DMS 273 (cell line): ENCODE results near the gene DNASE1L2.

Experiments
- DNase-seq: peaks from one replicate; lab custom pipeline; 2025; ENCODE audit not compliant: unreplicated experiment; lab: John Stamatoyannopoulos, UW

DNASE1L2 gene

DNA sequence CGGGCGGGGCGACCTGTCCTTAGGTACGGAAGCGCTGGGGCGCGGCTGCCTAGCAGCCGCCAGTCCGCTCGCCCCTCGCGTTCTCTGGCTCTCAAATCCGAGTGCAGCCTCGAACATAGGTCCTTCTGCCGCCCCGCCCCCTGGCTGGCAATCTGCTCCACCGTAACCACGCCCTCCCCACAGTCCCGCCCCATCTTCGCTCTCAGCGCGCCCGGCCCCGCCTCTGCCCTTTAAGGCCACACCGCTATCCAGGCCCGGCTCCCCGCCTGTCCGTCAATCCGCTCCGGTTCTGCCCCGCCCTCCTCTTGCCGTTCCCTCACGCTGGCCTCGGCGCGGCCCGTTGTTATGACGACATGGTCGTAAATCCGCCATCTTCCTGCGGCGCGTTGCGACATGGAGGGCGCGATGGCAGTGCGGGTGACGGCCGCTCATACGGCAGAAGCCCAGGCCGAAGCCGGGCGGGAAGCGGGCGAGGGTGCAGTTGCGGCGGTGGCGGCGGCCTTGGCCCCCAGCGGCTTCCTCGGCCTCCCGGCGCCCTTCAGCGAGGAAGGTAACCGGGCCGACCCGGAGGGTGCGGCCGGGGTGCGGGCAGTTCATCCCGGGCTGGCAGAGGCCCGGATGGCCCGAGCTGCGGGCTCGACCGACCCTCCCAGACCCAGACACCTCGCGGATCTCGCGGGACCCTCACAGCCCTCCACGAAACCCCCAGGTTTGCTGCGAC is 12.9 kb upstream of the DNASE1L2 start, which contains the start of gene E4F1:
TSS of gene E4F1 (plus strand) at position 371 of the 721 bp plus-strand sequence. CDS start at position 394, 23 bp downstream.
- peak; percentile 100 for DNase-seq

DNA sequence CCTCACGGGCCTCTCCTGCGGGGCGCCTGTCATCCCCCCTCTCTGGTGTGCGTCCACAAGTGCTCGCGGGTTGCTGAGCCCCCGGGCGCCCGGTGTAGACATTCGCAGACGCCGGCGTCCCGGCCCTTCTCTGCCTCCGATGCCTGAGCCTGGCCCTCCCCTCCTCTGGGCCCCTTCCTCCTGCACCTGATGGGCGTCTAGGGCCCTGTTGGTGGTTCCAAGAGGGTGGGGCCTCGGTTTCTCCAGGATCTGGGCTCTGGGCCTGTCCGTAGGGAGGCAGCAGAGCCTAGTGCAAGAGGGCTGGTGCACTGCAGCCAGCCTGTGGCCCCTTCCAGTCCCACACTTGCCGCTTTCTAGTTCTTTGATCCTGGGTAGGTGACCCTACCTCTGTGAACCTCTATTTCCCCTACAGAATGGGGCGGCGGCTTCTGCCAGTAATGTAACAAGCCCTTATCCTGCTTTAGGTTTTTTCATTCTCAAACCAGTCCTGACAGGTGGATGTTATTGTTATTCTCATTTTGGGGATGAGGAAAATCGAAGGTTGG is 12.2 kb upstream of the DNASE1L2 start:
- peak; percentile 76 for DNase-seq

DNA sequence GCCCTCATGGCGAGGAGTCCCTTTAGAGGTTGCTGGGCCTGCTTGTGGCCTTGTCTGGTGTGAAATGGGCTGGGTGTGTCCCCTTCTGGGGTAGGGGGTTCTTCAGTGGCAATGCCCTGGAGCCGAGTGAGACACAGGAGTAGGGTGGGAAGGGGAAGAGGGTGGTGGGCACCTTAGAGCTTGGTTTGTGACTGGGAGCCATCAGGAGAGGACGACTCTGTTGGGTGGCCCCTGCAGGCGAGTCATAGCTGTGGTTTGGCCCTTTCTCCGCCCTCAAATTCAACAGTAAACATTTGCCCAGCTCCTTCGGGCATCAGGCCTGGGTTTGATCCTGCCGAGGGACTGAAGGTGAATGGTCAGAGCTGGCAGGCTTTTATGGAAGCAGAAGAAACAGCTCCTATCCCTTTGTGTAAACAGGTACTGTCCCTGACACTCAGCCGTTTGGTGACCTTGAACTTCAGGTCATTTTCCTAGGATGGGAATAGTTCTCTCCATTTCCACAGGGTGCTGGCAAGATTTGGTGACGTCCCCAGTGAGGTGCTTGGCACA is 9.9 kb upstream of the DNASE1L2 start:
- no peak for DNase-seq

DNA sequence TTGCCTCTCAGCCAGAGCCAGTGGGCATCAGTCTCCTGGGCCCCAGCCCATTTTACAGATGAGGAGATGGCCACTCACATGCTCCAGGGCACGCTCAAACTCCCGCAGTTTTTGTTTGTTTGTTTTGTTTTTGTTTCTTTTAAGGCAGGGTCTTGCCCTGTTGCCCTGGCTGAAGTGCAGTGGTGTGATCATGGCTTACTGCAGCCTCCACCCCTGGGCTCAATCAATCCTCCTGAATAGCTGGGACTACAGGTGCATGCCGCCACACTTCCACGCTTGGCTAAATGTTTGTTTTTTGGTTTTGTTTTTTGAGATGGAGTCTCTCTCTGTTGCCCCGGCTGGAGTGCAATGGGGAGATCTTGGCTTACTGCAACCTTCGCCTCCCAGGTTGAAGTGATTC is 9.3 kb upstream of the DNASE1L2 start:
- DNase-seq, result no peak

DNA sequence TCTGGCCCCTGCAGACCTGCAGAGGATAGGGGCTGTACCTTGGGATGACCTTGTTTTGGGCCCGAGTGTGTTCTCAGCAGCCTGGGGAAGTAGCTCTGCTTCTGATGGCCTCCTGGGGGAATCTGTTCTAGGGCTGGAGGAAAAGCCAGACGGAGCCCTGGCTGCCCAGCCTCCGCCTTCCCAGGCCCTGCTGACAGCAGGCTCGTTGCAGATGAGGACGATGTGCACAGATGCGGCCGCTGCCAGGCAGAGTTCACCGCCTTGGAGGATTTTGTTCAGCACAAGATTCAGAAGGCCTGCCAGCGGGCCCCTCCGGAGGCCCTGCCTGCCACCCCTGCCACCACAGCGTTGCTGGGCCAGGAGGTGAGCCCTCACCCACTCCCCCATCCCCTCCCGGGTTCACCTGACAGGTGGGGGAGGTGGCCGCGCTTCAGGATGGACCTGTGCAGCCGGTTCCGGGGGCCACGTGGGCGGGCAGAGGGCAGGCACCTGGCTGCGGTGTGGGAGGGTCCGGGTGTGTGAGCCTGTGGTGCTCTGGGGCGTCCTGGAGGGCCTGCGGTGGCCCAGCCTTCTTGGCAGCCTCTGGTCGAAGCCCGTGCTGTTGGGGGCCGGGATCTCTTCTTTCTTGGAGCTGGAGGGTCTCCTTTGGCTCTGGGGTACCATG is 8.0 kb upstream of the DNASE1L2 start:
- no peak for DNase-seq

DNA sequence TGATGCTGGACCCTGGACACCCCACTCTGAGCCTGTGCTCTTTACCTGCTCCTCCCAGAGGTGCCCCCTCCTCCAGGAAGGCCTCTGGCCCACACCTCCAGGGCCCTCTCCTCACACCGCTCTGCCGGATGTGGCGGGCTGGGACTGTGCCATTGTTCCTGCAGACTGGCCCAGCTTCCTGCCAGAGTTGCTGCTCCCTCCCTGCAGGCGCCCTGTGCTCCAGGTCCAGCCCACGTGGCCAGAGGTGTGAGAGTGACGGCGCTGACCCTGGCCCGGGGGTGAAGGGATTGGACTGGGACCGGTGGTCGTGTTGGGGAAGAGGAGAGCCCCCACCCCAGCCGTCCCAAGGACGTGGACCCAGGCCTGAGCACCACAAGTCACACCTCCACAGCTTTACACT is 7.2 kb upstream of the DNASE1L2 start:
- no peak for DNase-seq

DNA sequence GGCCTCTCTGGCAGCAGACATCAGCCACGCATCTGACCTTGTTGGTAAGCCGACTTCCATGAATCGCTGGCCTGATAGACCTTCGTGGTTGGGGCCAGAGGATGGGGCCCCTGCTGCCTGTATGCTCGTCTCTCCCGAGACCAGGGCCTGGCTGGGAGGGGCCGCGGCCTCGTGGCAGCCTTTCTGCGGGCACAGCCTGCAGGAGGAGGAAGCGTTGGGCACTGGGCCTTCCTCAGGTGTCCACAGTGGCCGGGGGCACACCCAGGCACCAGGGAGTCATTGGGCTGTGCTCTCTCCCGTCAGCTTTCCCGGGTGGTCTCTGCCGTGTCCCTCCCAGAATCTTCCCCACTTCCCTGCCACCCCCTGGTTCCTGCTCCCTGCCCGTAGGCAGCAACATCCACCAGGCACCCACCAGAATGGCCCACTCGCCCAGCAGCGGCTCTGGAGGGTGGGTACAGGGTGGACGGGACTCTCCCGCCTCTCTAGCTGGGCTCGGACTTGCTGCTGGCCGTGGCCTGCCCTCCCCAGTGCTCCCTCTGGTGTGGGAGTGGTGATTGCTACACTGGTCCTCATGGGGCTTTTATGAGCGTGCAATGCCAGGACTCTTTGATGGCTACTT is 6.5 kb upstream of the DNASE1L2 start:
- DNase-seq, result no peak

DNA sequence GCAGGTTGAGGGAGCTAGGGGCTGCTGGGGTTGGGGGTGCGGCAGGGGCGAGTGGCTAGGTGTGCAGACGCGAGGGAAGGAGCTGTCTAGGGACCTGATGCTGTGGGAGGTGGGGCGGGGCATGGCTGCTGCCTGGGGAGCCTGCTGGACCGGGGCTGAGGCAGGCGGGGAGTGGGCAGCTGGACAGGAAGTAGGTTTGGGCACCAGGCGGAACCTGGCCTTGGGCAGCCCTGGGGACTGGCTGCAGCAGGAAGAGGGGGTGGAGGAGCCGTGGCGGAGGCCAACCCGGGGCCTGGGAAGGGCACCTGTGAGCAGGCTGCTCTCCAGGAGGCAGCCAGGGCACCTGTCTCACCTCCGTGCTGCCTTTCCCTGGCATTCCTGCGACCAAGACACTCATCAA is 5.9 kb upstream of the DNASE1L2 start:
- no peak for DNase-seq

DNA sequence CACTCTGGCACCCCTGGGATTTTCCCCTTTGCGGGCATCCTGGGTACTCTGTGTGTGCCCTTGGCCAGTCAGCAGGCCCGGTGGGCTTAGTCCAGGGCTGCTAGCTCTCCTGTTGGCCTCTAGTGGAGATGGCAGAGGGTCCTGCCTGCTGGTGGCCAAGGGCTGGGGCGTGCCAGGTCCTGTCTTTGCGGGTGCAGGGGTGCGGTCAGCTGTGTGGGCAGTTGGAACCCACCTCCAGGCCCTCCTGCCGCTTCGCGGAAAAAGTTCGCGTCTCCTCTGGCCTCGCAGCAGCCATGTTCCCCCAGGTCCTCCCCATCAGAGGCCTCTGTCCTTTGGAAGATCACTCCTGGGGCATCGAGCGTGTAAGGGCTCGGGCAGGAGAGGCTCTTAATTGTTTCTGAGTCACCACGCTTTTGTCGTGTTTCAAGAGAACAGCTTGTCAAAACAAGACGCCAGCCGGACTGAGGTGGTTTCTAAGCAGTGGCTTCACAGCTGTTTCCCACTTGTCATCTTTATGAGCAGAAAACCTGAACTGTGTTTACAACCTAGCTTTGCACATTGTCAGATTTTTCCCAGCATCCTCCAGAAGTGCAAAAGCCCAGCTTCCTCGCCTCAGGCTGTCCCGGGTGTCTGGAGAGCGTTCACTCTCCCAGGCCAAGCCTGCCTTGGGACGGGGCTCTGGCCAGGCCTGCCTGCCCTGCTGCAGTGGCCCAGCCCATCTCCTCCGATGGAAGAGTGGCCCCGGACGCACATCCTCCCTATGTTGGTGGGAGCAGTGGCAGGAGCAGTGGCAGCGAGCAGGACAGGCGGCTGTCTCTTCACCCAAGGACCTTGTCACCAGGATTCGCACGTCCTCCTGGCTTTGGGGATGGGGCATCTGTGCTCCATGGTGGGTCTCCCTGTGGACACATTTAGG is 5.0 kb upstream of the DNASE1L2 start:
- DNase-seq, result peak; percentile 47

DNA sequence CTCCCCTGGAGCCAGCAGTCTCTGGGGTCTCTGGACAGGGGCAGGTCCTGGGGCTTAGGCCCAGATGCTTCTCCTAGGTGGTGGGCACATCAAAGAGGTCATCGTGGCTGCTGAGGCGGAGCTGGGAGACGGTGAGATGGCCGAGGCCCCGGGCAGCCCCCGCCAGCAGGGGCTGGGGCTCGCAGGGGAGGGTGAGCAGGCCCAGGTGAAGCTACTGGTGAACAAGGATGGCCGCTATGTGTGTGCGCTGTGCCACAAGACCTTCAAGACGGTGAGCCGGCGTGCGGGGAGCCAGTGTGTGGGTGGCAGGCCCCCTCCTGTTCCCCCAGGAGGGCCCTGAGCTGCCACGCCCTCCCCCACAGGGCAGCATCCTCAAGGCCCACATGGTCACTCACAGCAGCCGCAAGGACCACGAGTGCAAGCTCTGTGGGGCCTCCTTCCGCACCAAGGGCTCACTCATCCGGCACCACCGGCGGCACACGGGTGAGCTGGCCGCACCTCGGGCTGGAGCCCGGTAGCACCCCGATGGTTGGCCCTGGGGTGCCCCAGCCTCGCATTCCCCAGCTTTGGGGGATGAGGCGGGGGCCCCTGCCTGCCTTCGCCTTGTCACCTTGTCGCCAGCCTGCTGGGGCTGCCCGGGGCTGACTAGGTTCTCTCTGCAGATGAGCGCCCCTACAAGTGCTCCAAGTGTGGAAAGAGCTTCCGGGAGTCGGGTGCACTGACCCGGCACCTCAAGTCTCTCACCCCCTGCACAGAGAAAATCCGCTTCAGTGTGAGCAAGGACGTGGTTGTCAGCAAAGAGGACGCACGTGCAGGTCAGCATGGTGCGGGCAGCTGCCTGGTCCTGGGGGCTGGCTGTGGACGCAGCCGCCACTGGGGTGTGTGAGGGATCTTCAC is 3.9 kb upstream of the DNASE1L2 start:
- no peak for DNase-seq

DNA sequence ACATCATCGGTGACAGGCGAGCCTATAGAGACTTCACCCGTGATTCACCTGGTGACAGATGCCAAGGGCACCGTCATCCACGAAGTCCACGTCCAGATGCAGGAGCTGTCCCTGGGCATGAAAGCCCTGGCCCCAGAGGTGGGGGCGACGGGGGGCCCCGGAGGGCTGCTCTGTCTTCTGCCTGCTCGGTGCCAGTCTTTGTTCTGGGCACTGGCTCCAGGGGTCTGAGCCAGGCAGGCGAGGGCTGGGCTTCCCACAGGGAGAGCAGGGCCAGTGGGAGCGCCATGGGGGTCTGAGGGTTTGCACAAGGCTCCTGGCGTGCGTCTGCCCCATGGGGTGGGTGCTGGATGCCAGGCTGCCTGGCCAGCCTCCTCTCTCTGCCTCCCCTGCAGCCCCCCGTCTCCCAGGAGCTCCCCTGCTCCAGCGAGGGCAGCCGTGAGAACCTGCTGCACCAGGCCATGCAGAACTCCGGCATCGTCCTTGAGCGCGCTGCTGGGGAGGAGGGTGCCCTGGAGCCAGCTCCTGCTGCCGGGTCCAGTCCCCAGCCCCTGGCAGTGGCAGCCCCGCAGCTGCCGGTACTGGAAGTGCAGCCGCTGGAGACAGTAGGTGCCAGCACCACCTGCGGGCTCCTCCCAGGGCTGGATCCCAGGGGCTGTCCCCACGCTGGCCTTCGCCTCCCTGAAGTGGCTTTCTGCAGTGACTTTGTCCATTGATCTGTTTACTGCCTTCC is 3.0 kb upstream of the DNASE1L2 start:
- DNase-seq, result no peak

DNA sequence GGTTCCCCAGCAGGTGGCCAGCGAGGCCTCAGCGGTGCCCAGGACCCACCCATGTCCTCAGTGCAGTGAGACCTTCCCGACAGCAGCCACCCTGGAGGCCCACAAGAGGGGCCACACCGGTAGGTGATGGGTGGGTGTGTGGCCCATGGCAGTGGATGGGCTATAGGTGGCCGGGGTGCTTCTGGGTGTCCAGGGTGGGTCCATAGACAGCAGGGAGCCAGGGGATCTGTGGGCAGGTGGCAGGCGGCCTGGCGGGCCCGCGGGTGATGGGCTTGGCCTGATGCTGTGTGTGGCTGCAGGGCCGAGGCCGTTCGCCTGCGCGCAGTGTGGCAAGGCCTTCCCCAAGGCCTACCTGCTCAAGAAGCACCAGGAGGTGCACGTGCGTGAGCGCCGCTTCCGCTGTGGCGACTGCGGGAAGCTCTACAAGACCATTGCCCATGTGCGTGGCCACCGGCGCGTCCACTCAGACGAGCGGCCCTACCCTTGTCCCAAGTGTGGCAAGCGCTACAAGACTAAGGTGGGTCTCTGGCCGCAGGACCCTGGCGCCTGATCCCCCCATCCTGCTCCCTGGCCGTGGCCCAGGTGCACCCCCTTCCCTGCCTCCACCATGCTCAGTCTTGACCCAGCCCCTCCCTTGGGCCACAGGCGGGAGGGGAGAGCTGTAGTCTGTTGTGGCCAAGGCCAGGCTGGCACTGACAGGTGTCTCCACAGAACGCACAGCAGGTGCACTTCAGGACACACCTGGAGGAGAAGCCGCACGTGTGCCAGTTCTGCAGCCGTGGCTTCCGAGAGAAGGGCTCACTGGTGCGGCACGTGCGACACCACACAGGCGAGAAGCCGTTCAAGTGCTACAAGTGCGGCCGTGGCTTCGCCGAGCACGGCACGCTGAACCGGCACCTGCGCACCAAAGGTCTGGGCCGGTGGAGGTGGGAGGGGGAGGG is 2.1 kb upstream of the DNASE1L2 start:
- DNase-seq, result no peak

DNA sequence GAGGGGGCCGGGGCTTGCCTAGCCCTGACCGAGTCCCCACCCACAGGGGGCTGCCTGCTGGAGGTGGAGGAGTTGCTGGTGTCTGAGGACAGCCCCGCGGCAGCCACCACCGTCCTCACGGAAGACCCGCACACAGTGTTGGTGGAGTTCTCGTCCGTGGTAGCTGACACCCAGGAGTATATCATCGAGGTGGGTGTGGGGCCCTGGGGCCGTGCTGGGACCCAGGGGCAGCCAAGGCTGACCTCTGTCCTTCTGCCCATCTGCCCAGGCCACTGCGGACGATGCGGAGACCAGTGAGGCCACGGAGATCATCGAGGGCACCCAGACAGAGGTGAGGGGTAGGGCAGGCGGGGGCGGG is 1.5 kb upstream of the DNASE1L2 start:
- no peak for DNase-seq

DNA sequence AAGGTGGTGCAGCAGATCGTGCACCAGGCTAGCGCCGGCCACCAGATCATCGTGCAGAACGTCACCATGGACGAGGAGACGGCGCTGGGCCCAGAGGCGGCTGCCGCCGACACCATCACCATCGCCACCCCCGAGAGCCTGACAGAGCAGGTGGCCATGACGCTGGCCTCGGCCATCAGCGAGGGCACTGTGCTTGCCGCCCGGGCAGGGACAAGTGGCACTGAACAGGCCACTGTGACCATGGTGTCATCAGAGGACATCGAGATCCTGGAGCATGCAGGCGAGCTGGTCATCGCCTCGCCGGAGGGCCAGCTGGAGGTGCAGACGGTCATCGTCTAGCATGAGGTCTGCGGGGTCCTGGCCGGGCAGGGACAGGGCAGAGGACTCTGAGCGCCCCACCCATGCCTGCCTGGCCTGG is 1.0 kb upstream of the DNASE1L2 start:
- DNase-seq, result no peak

DNA sequence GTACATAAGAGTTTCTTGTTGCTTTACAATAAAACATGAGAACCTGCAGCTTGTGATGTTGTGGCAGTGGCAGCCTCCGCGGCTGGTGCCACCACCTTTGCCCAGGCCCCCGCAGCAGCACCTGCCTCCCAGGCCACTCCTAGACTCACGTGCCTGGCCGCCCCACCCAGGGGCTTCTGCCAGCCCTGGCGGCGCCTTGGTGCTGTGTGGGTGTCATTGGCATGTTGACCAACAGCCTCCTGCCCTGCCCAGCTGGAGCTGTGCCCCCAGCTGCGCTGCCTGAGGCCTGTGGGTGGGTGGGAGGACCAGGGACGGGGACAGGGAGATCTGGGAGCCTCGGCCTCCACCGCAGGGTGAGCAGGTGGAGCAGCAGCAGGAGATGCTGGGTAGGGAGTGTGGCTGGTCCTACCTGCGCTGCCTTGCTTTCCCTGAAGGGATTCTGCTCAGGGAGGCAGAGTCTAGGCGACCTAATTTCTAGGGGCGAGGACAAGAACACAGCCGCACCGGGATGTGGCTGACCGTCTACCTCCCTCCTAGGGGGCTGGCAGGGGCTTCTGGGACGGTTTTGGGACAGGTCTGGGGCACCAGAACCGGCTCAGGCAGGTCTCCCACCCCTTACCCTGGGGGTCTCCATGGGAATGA is 428 bp upstream of the DNASE1L2 start:
- DNase-seq, result peak; percentile 53

DNA sequence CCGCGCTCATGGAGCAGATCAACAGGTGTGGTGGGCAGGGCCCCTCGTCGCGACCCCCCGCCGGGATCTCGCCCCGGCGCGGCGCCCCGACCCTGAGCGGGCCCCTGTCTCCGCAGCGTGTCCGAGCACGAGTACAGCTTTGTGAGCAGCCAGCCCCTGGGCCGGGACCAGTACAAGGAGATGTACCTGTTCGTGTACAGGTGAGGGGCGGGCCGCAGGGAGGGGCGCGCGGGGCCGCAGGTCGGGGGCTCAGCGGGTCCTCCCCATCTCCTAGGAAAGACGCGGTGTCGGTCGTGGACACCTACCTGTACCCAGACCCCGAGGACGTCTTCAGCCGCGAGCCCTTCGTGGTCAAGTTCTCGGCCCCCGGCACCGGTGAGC is 848 bp downstream of the DNASE1L2 start:
- no peak for DNase-seq

DNA sequence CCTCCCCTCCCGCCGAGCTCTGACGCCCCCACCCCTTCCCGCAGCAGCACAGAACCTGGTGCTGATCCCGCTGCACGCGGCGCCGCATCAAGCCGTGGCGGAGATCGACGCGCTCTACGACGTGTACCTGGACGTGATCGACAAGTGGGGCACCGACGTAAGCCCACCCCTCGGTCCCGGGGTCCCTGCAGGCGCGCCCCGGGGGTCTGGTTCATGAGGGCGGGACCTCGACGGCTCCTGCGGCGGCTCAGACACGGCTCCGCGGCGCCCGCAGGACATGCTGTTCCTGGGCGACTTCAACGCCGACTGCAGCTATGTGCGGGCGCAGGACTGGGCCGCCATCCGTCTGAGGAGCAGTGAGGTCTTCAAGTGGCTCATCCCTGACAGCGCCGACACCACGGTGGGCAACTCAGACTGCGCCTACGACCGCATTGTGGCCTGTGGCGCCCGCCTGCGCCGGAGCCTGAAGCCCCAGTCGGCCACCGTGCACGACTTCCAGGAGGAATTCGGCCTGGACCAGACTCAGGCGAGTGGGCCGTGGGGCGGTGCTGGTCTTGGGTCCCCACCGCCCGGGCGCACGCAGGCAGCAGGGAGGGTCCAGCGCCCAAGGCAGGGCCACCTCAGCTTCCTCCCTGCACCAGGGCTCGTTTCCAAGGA is 1.4 kb downstream of the DNASE1L2 start:
- DNase-seq, result peak; percentile 57
